ENCODE data around the gene NCCRP1. TPM values are rescaled to one million over a fixed set of nuclear protein-coding genes. Genes with fewer than 3 reads are reported as not detected.

The NCCRP1 gene
- total and polyA plus RNA-seq, 10 of the 15 experiments (the other 5 are each of a cell fraction or from before 2014, with no cell fraction given): not detected

GRCh38 chr19:39183104-39183503, 13.7 kb upstream of the NCCRP1 start:
- Histone ChIP-seq H3K27ac (ENCODE audit: control insufficient read depth, insufficient read depth) (no peak overlapping the region), H3K79me2 (ENCODE audit: control insufficient read depth, insufficient read depth, low read length) (no peaks in the 10 kb centered on the region), H3K9me3 (replicated peaks; ENCODE audit: control insufficient read depth, insufficient read depth, low read length) (no peaks in the 10 kb centered on the region), H2AFZ (ENCODE audit: control insufficient read depth, low read depth, low read length) (no peak overlapping the region), H3K9ac (ENCODE audit: control insufficient read depth, insufficient read depth, low read length) (no peak overlapping the region), H3K4me1 (ENCODE audit: control insufficient read depth, insufficient read depth, low read length) (no peaks in the 10 kb centered on the region), H3K4me2 (ENCODE audit: control insufficient read depth, insufficient read depth) (no peak overlapping the region), H4K20me1 (ENCODE audit: control insufficient read depth, insufficient read depth) (no peaks in the 10 kb centered on the region; the same call in 1 of the 2 replicates), H3K4me3 (no peak overlapping the region), H3K36me3 (ENCODE audit: control insufficient read depth in 2 of 2, insufficient read depth in 2 of 2, low read length in 1 of 2) (peaks cover 0 to 2% of the 10 kb centered on the region in 2 experiments; a peak in 2 of 4 replicates), H3K27me3 (replicated peaks in 1 of 2; ENCODE audit: control insufficient read depth in 2 of 2, insufficient read depth in 2 of 2, low read length in 1 of 2) (no peaks in the 10 kb centered on the region)
- 74% methylated on average over 8 of the region's 8 CpGs for WGBS (ENCODE audit: insufficient coverage, insufficient replicate concordance, low lambda C conversion rate, missing lambda C conversion rate)
- ATAC-seq: no peak
- SMC1A ChIA-PET (ENCODE audit: uncharacterized antibody, unreplicated experiment): interaction anchor here (0.6 kb wide), 1 partner anchor 303 kb away, joined by 3 read pairs; no protein-coding TSS in a partner anchor
- RAD21 ChIA-PET (ENCODE audit: unreplicated experiment): no interaction called here
- BruUV-seq (replicated peaks): no TSS peak
- intact Hi-C loops (cut with micrococcal nuclease; ENCODE audit: unreplicated experiment): no loop called here
- no peak for FAIRE-seq
- TF ChIP-seq HCFC1 (IDR thresholded peaks at IDR 0.05; ENCODE audit: low read length) (no peak), NR2C1 (IDR thresholded peaks at IDR 0.05) (no peak), CHD2 (IDR thresholded peaks at IDR 0.05; ENCODE audit: borderline replicate concordance, low read depth, low read length) (no peak)
- POLR2A ChIA-PET: no interaction called here
- in situ Hi-C loops (cut with MboI): no loop called here
- DNase-seq (ENCODE audit: low read depth, low spot score): no peak
- CTCF ChIA-PET: no interaction called here

GRCh38 chr19:39186391-39186790, 10.4 kb upstream of the NCCRP1 start:
- Histone ChIP-seq H3K27me3 (replicated peaks in 1 of 2; ENCODE audit: control insufficient read depth in 2 of 2, insufficient read depth in 2 of 2, low read length in 1 of 2) (no peaks in the 10 kb centered on the region), H3K4me2 (ENCODE audit: control insufficient read depth, insufficient read depth) (no peak overlapping the region), H3K9me3 (replicated peaks; ENCODE audit: control insufficient read depth, insufficient read depth, low read length) (no peaks in the 10 kb centered on the region), H3K79me2 (ENCODE audit: control insufficient read depth, insufficient read depth, low read length) (no peaks in the 10 kb centered on the region), H4K20me1 (ENCODE audit: control insufficient read depth, insufficient read depth) (no peaks in the 10 kb centered on the region; the same call in 1 of the 2 replicates), H3K27ac (ENCODE audit: control insufficient read depth, insufficient read depth) (no peak overlapping the region), H3K4me1 (ENCODE audit: control insufficient read depth, insufficient read depth, low read length) (no peaks in the 10 kb centered on the region), H3K9ac (ENCODE audit: control insufficient read depth, insufficient read depth, low read length) (no peak overlapping the region), H3K36me3 (ENCODE audit: control insufficient read depth in 2 of 2, insufficient read depth in 2 of 2, low read length in 1 of 2) (no peaks in the 10 kb centered on the region), H2AFZ (ENCODE audit: control insufficient read depth, low read depth, low read length) (no peak overlapping the region), H3K4me3 (no peak overlapping the region)
- no peak for TF ChIP-seq PBX3 (IDR thresholded peaks at IDR 0.05; ENCODE audit: insufficient replicate concordance, low read depth, low read length)
- no peak for TF ChIP-seq MYC (IDR thresholded peaks at IDR 0.05; ENCODE audit: insufficient read depth, insufficient read length, insufficient replicate concordance, low read length, severe bottlenecking)
- TF ChIP-seq ETV6 (conservative IDR thresholded peaks at IDR 0.05 in 1 of 2, IDR thresholded peaks at IDR 0.05 in 1 of 2; ENCODE audit: borderline replicate concordance in 1 of 2, low read depth in 1 of 2): no peak
- no peak for TF ChIP-seq ZNF622 (IDR thresholded peaks at IDR 0.05)
- TF ChIP-seq ZZZ3 (IDR thresholded peaks at IDR 0.05; ENCODE audit: control insufficient read depth, insufficient read length, low read depth): no peak
- TF ChIP-seq SUZ12 (IDR thresholded peaks at IDR 0.05; ENCODE audit: unreplicated experiment): no peak
- TF ChIP-seq RAD51 (IDR thresholded peaks at IDR 0.05): no peak
- no peak for TF ChIP-seq ZBTB11 (CRISPR knock-in tag; IDR thresholded peaks at IDR 0.05)
- no peak for TF ChIP-seq MEF2B (IDR thresholded peaks at IDR 0.05; ENCODE audit: partially characterized antibody, poor library complexity, severe bottlenecking)
- no peak for TF ChIP-seq SMARCA5 (IDR thresholded peaks at IDR 0.05)
- no peak for TF ChIP-seq TCF12 (IDR thresholded peaks at IDR 0.05; ENCODE audit: low read depth, low read length)
- intact Hi-C loops (cut with micrococcal nuclease; ENCODE audit: unreplicated experiment) (no loop called here), in situ Hi-C loops (cut with MboI) (no loop called here)
- WGBS (ENCODE audit: insufficient coverage, insufficient replicate concordance, low lambda C conversion rate, missing lambda C conversion rate): 66% methylated on average over 8 of the region's 8 CpGs
- ChIA-PET SMC1A (ENCODE audit: uncharacterized antibody, unreplicated experiment) (interaction anchor here (2.1 kb wide), 1 partner anchor 64 kb away, joined by 7 read pairs; no protein-coding TSS in a partner anchor), POLR2A (no interaction called here), RAD21 (ENCODE audit: unreplicated experiment) (interaction anchor here (1.5 kb wide), 1 partner anchor 64 kb away, joined by 5 read pairs; no protein-coding TSS in a partner anchor), CTCF (interaction anchor here (0.9 to 1.6 kb wide), 4 partner anchors 9 to 161 kb away, joined by 3 to 8 read pairs (median 4); no protein-coding TSS in a partner anchor)
- no TSS peak for BruUV-seq (replicated peaks)
- ATAC-seq: no peak
- FAIRE-seq: no peak
- DNase-seq (ENCODE audit: low read depth, low spot score): no peak

All from GM12878 (cell line).